Activated T-cell treated with anti-CD3 and anti-CD28 coated beads for 24 hours (primary cell): Measurements from ENCODE around the gene APEH.
A peak's percentile ranks its signal among the peaks of the same experiment; 100 is the strongest.
"Not testable (repeated sequence)": the region's sequence is repeated elsewhere in the genome, so short reads cannot be mapped to it uniquely, and the experiment has no call there.

Experiments used
- DNase-seq: peaks from one replicate; pipeline ENCODE4 v3.0.0-alpha.2; 2020; ENCODE audit warnings: low read depth

APEH gene

DNA sequence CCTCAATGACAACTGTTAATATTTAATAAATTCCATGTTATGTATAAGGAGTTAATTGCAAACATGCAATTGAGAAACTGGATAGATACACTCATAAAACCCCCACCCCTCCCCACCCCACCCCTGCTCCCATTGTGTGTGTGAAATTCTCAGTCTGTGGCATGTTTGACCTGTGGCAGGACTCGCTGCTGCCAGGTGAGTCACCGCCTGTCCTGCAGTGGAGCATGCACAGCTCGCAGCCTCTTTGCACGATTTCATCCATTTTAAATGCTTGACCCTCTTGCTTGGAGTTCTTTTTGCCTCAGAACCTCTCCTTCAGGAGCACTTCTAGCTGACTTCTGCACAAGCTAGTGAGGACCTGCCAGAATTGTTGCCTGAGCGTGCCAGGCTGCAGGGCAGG, 5.3 kb upstream of the APEH start:
- DNase-seq: no peak

DNA sequence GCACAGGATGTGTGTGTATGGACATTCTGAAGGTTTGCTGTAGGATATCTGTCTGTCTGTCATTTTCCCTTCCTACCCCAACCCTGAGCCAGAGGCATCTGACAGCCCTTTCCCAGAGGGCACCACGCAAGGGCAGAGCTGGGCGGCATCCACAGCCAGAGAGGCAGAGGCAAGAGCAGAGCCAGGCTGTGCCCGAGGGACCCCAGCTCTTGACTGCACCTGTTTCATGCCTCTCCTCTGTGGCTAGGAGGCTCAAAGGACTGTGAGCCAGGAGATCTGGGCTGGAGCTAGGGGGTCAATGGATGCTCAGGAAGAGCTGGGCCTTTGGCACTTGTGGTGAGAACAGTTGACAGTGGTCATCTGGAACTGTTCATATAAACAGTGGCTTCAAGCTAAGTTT, 4.8 kb upstream of the APEH start:
- no peak for DNase-seq

DNA sequence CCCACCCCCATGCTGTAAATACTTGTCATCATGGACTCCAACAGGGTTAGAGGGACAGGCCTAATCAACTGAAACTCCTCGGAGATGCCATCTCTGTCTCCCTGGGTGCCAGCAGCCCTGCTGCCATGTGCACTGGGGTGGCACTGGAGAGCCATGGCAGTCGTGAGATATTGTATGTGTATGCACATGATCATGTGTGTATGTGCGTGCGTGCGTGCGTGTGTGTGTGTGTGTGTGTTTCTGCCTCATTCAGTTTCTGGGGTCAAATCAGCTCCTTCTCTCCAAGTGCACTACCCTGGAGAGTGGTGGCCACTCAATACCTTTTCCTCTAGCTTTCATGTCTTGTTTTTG, 3.2 kb upstream of the APEH start:
- DNase-seq: no peak

DNA sequence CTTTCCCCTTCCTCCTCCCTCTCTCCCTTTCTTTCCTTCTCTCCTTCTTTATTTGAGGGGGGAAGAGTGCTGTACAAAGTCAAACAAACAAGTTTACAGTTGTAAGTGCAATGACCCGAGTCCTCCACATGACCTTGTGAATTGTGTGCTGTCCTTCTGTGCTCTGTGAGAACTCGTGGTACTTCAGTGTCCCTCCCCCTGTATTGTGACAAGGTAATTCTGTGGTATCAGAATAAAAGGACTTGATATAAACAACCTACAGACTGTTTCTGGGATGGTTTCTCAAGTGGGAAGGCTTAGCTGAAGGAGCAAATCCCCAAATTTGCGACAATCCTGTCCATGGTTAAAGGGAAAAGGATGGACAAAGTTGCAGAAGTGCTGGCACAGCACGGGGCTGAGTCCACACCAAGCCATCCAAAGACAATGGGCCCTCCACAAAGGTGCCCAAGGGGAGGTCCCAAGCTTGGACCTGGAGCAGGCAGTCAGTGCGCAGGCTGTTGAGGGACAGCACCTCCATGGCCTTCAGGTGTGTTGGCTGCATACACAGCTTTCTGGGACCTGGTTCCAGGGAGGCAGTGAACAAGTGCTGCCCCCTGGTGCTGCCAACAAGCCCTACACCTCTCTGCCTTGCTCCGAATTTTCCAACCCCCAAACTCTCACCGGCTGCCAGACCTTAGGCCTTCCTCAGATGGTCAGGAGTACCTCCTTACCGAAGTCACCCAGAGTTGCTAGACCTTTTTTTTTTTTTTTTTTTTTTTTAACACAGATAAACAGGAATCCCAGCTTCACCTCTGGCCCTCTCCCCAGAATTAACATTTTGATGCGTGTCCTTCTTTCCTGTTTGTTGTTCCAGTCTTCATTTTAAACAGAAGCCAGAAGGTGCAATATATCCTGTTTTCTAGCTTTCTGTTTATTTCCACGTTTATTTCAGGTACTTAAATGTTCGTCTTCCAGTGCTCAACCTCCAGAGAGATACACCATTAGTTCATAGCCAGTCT, 2.6 kb upstream of the APEH start:
- DNase-seq: peak; percentile 69

DNA sequence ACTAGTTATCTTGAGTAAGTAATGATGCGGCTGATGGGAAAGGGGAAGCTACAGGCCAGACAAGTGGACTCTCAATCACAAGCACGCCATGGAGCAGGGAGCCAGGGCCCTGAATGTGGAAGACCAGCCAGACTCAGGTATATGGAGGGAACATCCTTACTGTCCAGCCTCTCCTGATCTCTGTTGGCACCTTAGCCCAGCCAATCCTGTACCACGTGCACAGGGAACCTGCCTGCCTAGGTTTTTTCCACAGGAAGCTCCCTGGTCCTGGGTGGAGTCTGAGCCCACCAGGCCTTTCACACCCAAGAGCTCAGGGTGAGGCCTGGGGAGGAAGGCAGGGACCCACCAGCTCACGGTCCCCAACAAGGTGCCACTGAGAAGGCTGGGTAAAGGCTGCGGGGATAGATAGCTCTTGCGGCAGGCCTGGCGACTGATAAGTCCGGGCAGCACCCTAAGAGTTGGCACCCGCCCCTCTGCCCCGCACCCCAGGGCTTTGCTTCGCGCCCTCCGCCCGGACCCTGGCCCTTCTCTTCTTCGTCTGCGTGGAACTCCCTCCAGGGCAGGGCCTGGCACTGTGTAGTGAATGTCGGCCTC, 933 bp upstream of the APEH start:
- peak; percentile 23 for DNase-seq

DNA sequence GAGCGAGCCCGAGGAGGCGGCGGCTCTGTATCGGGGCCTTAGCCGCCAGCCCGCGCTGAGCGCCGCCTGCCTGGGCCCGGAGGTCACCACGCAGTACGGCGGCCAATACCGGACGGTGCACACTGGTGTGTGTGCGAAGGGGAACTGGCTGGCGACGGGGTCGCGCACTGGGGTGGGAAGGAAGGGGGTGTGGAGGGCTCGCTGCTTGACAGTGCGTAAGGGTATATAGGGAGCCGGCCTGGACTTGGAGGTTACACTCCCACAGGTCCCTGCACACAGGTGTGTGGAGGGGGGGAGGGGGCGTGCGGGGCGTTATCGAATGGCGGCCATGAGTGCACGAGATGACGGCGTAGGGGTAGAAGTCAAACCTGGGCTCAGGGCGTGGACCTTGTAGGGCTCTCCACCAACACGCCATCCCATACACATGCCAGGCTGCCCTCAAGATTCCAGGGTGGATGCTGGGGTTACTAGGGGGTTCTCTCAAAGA, 389 bp downstream of the APEH start:
- DNase-seq: no peak

DNA sequence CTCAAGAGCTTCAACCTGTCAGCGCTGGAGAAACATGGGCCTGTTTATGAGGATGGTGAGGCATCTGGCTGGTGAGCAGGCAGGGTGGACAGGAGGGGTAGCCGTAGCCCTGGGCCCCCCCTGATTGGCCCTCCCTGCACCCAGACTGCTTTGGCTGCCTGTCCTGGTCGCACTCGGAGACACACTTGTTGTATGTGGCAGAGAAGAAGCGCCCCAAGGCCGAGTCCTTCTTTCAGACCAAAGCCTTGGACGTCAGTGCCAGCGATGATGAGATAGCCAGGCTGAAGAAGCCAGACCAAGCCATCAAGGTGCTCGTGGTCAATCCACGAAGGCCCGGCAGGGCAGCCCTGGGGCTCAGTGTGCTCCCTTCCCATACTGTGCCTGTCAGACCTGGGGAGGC, 1.8 kb downstream of the APEH start:
- DNase-seq: no peak

DNA sequence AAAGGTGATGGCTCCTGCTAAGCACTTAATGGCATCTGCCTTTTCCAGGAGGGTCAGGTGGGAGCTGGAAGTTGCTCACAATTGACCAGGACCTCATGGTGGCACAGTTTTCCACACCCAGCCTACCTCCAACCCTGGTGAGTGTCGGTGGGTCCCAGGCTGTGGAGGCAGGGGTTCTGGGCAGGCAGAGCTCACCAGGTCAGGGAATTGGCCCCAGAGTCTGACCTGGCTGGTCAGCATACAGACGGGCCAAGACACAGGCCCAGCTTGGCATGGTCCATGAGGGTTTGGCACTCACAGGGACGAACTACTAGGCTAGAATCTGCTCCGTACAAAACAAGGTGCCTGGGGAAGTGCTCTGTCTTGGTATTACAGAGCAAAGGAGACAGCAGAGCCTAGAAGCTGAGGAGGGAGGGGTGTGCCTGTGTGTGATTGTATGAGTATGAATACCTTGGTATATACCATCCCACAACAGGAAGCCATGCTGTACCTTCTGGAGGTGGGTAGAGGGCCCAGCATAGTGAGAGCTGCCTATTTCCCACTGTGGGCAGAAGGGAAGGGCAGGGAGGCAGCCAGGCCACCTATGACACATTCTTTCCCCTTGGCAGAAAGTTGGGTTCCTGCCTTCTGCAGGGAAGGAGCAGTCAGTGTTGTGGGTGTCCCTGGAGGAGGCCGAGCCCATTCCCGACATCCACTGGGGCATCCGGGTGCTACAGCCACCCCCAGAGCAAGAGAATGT, 6.5 kb downstream of the APEH start:
- no peak for DNase-seq

DNA sequence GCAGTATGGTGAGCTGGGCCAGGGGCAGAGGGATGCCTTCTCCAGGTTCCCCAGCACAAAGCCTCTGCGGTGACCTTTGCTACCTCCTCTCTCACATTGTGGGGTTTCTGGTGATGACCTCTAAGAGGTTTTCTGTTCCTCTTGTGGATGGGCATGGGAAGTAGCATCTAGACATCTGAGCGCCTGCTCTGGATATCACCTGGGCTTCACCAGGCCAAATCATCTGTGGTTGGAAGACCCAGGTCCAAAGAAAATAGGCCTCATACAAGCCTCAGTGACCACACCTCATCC, 7.0 kb downstream of the APEH start:
- no peak for DNase-seq

DNA sequence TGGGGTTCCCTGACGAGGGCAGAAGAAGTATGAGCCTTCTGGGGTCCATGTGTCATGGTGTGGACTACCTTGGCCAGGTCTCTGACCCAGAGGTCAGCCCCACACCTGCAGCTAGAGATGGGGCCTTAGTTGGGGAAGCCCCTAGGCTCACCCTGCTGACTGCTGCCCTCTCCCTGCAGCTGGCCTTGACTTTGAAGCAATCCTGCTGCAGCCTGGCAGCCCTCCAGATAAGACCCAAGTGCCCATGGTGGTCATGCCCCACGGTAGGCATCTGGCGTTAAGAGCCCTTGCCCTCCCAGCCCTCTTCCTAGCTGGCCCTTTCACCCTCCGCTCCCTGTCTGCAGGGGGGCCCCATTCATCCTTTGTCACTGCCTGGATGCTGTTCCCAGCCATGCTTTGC, 7.4 kb downstream of the APEH start:
- no peak for DNase-seq

DNA sequence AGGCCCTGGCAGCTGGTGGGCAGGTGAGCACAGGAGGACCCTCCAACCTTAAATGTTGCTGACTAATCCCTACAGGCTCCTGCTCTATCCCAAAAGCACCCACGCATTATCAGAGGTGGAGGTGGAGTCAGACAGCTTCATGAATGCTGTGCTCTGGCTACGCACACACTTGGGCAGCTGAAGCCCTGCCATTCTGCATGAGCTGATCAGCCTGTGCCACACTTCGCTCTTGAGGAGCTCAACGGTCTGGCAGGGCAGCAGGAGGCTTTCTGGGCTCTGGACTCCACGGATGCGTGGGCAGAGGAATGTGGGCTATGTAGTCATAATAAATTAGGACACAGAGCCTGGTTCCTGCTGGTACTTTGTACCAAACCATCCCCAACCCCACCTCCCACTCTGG, 9.0 kb downstream of the APEH start:
- DNase-seq: no peak

DNA sequence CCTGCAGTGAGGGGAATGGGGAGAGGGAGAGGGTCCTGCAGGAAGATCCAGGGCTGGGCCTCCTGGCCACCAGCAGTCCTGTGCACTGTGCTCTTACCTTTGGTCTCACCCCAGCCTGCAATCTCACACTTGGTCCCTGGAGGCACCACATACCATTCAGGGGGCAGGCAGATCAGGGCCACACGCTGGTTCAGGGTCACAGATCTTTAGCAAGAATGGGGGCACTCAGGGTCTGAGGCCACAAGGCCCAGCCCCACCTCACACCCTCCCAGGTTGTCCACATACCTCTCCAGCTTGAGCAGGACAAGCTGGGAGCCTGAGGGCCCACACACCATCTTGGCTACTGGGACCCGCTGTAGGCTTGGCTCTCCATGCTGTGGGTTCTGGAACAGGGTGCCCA, 10.3 kb downstream of the APEH start:
- not testable (repeated sequence) for DNase-seq

DNA sequence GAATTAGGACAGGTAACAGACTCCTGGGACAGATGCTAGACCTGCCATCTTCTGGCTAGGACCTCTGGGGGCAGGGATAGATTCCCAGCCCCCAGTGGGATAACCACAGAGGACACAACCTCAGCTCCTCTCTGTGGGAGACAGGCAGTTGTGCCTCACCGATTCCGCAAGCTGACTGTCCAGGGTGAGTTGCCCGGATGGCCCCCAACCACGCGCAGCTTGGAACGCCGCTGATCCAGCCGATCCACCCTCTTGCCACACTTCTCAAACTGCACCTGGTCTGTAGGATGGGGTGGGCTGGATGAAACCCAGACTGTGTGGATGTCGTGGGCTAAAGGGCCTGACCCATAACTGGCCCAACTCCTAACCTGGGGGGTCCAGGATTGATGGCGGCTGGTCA, 11.0 kb downstream of the APEH start:
- DNase-seq: not testable (repeated sequence)

DNA sequence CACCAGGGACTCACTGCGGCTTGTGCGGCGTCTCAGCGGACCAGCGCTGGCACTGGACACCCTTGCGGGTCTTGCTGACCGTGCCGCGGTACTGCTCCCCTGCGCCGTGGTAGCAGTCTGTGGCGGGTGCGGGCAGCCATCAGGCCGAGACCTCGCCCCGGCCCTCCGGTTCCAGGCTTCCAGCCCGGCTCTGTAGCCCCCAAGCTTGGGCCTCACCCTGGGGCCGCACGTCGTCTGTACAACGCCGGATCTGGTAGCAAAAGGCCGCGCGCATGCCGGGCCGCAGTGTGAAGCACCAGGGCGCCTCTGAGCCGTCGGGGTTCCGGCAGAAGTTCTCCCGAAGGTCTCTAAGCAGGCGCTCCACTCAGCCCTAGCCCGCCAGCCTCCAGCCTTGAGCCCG, 11.7 kb downstream of the APEH start:
- not testable (repeated sequence) for DNase-seq

DNA sequence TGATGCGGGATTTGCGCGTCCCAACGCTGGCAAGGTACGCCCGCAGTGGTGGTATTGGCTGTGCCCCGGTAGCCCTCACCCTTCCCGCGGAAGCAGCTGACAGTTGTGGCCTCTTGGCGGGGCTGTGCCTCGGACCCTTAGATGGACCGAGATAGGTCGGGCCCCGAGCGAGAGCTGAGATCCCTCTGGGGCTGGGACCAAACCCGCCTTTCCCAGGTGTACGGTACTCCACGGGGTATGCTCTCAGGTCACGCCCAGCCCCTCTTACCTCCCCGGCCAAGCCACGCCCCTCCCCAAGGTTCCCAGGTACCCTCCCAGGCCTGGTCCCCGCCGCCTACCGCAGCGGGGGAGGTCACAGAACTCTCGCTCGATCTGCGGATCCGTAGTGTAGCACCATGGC, 12.2 kb downstream of the APEH start:
- not testable (repeated sequence) for DNase-seq

DNA sequence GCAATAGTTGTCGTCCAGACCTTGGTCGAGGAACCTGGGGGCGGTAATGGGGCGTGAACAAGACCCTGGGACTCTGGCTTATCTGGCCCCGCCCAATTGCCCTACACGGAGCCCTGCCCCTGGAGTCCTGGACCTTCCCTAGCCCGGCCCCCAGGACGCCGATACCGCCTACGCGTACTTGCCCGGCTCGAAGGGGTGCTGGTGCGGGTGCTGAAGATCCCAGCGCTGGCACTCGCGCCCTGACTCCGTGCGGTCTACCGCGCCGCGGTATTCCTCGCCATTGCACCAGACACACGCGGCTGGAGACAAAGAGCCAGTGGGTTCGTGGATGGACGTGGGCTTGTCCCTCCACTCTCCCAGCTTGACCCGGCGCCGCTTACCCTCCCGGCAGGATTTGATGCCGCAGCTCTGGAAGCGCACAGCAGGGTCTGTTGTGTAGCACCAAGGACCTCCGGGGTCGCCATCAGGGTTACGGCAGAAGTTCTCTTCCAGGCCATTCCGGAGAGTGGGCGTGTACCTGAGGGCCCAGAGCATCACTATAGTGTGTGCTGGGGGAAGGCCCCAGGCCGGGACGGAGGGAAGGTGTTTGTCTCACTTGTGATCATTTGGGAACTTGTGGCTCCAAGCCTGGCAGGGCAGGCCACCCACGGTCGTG, 12.7 kb downstream of the APEH start:
- DNase-seq: peak; percentile 22

DNA sequence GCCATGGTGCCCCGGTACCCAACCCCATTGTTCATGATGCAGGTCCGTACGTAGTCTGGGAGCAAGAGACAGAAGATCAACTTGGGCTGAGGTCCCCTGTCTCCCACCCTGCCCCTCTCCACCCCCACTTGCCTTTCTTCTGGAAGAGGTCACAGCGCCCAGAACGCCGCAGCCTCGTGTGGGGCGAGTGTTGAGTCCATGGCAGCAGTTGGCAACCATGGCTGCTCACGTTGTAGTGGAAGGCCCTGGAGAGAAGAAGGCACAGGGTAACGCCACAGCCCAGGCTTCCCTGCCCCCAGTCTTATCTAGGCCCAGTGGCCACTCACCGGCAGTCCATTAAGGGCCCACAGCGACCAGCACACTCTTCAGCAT, 13.3 kb downstream of the APEH start:
- DNase-seq: not testable (repeated sequence)

DNA sequence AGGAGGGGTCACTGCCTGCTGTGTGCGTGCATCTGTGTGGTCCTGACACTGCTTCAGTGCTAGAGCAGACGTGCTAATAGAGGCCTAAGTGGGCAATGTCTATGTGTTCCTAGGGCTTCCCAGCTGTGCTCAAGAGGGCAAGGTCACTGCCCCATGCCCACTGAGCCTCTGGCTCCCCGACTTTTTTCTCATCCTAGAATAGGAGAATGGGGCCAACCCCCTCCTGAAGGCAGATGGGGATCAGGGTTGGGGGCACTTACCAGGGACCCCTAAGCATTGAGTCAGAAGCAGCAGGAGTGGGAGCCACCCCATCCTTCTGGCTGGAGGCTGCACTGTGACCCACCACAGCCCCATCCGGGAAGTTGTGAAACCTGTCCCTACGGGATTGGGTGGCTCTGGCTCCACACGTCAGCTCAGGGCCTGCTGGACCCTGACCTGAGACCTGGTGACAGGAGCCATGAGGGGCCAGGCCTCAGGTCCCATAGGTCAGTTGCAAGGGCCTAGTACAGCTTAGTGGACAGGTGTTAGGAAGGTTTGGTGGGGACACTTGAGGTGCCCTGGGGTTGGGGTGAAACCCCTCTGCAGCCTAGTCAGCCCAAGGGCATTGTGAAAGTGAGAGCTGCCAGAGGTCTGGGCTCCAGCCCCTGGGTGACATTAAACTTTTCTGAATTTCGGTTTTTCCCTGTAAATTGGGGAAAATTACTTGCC, 14.3 kb downstream of the APEH start:
- not testable (repeated sequence) for DNase-seq

DNA sequence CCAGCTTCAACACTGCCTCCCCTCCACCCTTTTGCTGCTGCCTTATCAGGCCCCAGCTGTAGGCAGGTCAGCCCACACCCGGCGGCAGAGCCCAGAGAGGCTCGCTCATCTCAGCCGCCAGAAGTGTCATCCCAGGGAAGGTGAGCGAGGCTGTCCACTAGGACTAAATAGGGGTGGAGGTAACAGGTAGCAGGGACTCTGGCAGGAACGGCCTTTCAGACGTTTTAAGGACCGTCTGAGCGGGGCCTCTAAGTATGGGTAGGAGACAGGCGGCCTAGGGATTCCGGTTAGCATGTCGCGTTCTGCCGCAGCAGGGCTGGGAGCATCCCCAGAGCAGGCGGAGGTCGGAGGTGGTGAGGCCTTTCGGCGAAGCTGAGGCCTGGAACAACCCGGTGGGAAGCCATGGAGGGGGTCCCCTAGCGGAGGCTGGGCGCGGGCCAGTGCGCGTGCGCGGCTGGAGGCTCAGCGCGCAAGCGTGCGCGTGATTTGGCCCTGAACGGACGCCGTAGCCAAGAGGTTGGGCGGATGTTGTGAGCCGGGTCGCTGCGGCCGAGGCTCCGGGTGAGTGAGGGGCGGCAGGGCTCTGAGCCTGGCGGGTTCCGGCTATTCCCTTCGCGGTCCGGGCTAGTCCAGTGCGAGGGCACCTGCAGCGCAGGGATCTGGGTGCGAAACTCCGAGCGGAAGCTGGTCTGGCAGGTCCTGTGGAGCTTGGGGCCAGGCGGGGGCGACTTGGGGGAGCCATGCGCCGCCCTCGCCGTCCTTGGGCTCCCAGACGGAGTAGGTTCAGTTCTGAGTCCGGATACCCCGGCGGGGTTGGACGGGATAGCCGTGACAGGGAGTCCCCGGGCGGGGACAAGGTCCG, 15.1 kb downstream of the APEH start, which contains the start of the genes MST1 and RNF123:
Gene MST1, minus strand, starts transcription at position 429 of the 862 bp plus-strand sequence. CDS start 783 bp downstream, outside the sequence.
Gene RNF123, plus strand, starts transcription at position 512 of the 862 bp plus-strand sequence. CDS start 1,609 bp downstream, outside the sequence.
- DNase-seq: peak; percentile 90

DNA sequence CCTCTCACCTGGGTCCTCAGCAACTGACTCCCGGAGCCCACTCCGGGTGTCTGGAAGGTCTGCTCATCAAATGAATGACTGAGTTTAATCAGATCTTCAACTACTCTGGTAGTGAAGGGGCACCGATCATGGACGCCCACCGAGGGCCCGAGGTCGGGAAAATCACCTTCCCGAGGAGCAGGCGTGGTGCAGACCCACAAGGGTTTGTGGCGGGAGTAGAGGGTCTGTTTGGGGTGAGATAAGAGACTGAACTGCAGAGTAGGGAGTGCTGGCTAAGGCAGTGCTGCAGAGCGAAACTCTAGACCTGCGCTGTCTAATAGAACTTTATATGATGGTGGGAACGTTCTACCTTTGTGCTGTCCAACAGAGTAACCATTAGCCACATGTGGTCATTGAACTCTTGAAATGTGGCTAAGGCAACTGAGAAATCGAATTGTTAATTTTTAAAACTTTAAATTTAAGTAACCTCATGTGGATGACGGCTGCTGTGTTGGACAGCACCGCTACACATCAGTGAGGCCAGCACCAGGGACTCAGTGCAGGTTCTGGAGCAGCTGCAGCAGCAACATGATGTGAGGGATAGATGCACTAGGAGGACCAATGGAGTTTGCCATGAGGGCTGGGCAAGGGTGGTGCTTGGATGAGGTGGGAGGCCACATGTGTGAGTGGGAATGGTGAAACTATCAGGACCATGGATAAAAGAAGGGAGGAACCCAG, 15.9 kb downstream of the APEH start:
- not testable (repeated sequence) for DNase-seq
